HepG2 (cell line): ENCODE measurements around the gene CNR2. TPM values are rescaled to one million over a fixed set of nuclear protein-coding genes. Genes with fewer than 3 reads are reported as not detected.

ENCODE experiments used
- CREBL2 ChIP-seq: sonication (generic); formaldehyde crosslinking; IDR thresholded peaks from 2 replicates; pipeline ENCODE4 v1.8.1; 2023; ENCODE audit warnings: missing genetic modification reagents, mild to moderate bottlenecking, borderline replicate concordance
- ELF1 ChIP-seq: sonication (generic); formaldehyde crosslinking; IDR thresholded peaks from 2 replicates; pipeline ENCODE4 v1.4.0; 2020; ENCODE audit warnings: missing genetic modification reagents
- HIC2 ChIP-seq: sonication (generic); formaldehyde crosslinking; IDR thresholded peaks from 2 replicates; pipeline ENCODE4 v1.9.0; 2022; ENCODE audit warnings: low read depth, missing genetic modification reagents
- NFKBIZ ChIP-seq: IDR thresholded peaks from 2 replicates; pipeline ENCODE4 v1.6.1; 2018; ENCODE audit warnings: missing genetic modification reagents, missing compliant biosample characterization
- REST ChIP-seq, 2 experiments: IDR thresholded peaks; 2 replicates each; pipeline ENCODE4 v1.6.1; 2011 to 2012; ENCODE audit warnings: low read length in 2 of 2, borderline replicate concordance in 1 of 2, low read depth in 1 of 2, mild to moderate bottlenecking in 1 of 2, moderate library complexity in 1 of 2
- SP5 ChIP-seq: IDR thresholded peaks from 2 replicates; pipeline ENCODE4 v1.6.1; 2016; ENCODE audit warnings: low read depth, borderline replicate concordance
- TAF1 ChIP-seq: sonication (generic); formaldehyde crosslinking; IDR thresholded peaks from 2 replicates; pipeline ENCODE4 v1.4.0; 2020; ENCODE audit warnings: missing genetic modification reagents
- ZNF546 ChIP-seq: sonication (generic); formaldehyde crosslinking; conservative IDR thresholded peaks from 2 replicates; pipeline ENCODE4 v1.8.1; 2023; ENCODE audit warnings: mild to moderate bottlenecking, missing genetic modification reagents
- ZNF556 ChIP-seq: sonication (generic); formaldehyde crosslinking; IDR thresholded peaks from 2 replicates; pipeline ENCODE4 v1.4.0; 2020; ENCODE audit warnings: mild to moderate bottlenecking, missing genetic modification reagents, borderline replicate concordance
- ZNF775 ChIP-seq: sonication (generic); formaldehyde crosslinking; IDR thresholded peaks from 2 replicates; pipeline ENCODE4 v1.4.0; 2020; ENCODE audit warnings: missing genetic modification reagents, mild to moderate bottlenecking, moderate library complexity, borderline replicate concordance
- ZNF776 ChIP-seq: sonication (generic); formaldehyde crosslinking; IDR thresholded peaks from 2 replicates; pipeline ENCODE4 v1.4.0; 2020; ENCODE audit warnings: mild to moderate bottlenecking, missing genetic modification reagents
- polyA plus RNA-seq, 8 experiments: library from polyadenylated mRNA; depleted of rRNA in 3 of 8; stranded (reverse) in 7 of 8; unstranded in 1 of 8; fragments of >200 nt; fragmentation: Illumina TruSeq in 4 of 8; extraction: Trizol in 4 of 8; gene quantifications; 2 replicates each; pipeline versions ENCODE4 v1.2.1 to v1.2.3, GENCODE V29; 2011 to 2016; ENCODE audit warnings: low read depth in 4 of 8, missing spikeins in 1 of 8, mixed read lengths in 1 of 8; ENCODE audit not compliant: insufficient read depth in 1 of 8
- total RNA-seq, 5 experiments: library from RNA; depleted of rRNA; stranded (reverse); fragments of >200 nt; fragmentation: Illumina TruSeq; extraction: Trizol; gene quantifications; 2 replicates each; pipeline ENCODE4 v1.2.3, GENCODE V29; 2016; ENCODE audit warnings: low read depth in 1 of 5
- TF ChIP-seq, protein P1 (sequence below): sonication (generic); formaldehyde crosslinking; conservative IDR thresholded peaks from 2 replicates; pipeline ENCODE4 v1.4.0; 2020; ENCODE audit warnings: missing genetic modification reagents

The CNR2 gene
- total and polyA plus RNA-seq, 2 of the 13 experiments (the other 11 are each of a cell fraction or from before 2014, with no cell fraction given) = not detected

DNA sequence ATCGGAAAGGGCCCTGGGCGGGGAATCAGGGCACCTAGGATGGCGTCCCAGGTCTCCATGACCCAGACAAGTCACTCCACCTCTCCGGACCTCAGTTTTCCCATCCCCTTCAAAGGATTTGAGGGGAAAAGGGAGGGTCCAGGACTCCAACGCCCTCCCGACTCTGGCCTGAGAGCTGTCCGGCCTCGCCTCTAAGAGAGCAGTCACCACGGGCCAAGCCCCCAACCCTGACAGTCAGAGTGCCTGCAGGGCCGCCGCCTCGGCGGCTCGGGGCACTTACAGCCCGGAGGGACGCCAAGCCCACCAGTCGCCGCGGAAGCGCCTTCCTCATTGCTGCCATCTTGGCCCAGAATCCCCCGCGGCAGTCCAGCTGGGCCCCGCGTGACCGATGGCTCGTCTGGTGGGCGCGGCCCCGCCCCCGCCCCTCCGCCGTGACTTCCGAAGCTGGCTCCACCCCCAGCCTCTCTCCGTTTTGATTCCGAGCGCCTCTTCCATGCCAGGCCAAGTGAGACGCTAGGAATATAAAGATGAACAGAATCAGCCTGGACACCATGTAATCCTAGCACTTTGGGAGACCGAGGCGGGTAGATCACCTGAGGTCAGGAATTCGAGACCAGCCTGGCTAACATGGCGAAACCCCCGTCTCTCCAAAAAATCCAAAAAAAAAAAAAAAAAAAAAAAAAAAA is 87.9 kb downstream of the CNR2 start, which contains the start of gene HMGCL (continued):
- peak; percentile 82; the same call in 1 of the 2 replicates for TF ChIP-seq SP5 (CRISPR knock-in tag)
- no peak; the same call in 1 of the 2 replicates for TF ChIP-seq ZNF775 (CRISPR knock-in tag)
- peak; percentile 71; the same call in 1 of the 2 replicates for TF ChIP-seq CREBL2 (CRISPR knock-in tag)
- no peak for TF ChIP-seq HIC2 (CRISPR knock-in tag)
- peak in 1 of 2 experiments; percentile 74; a peak in 1 of 4 replicates for TF ChIP-seq REST (IDR thresholded peaks at IDR 0.05; ENCODE audit: borderline replicate concordance in 1 of 2, low read depth in 1 of 2, low read length in 2 of 2)
- TF ChIP-seq, protein P1, sequence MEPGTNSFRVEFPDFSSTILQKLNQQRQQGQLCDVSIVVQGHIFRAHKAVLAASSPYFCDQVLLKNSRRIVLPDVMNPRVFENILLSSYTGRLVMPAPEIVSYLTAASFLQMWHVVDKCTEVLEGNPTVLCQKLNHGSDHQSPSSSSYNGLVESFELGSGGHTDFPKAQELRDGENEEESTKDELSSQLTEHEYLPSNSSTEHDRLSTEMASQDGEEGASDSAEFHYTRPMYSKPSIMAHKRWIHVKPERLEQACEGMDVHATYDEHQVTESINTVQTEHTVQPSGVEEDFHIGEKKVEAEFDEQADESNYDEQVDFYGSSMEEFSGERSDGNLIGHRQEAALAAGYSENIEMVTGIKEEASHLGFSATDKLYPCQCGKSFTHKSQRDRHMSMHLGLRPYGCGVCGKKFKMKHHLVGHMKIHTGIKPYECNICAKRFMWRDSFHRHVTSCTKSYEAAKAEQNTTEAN (CRISPR knock-in tag) = peak; percentile 67; the same call in 1 of the 2 replicates
- peak; percentile 99 for TF ChIP-seq TAF1 (CRISPR knock-in tag)
- peak; percentile 63; the same call in 1 of the 2 replicates for TF ChIP-seq NFKBIZ (CRISPR knock-in tag)
- peak; percentile 84 for TF ChIP-seq ELF1 (CRISPR knock-in tag)
- peak; percentile 59; the same call in 1 of the 2 replicates for TF ChIP-seq ZNF556 (CRISPR knock-in tag)
- TF ChIP-seq ZNF776 (CRISPR knock-in tag) = 0 out of 2 replicates have a peak, but pooled peaks have one; percentile 41
- peak; percentile 86 for TF ChIP-seq ZNF546 (CRISPR knock-in tag)
